Astrocyte (in vitro differentiated cells and primary cell): ENCODE measurements around the gene USP6. TPM values are rescaled to one million over a fixed set of nuclear protein-coding genes. Genes with fewer than 3 reads are reported as not detected.

Experiments used
- DNase-seq: peaks from one replicate; pipeline ENCODE4 v3.0.0-alpha.2; 2010; ENCODE audit warnings: low read depth
- FAIRE-seq: peaks from 2 replicates; lab custom pipeline; 2011; peaks lifted over from hg19 to GRCh38; lab: Jason Lieb, UNC
- H2AFZ ChIP-seq: 2 replicates; pipeline ENCODE4 v1.6.0; 2012; ENCODE audit warnings: low read depth, low read length, inconsistent platforms
- H3K27ac ChIP-seq: 2 replicates; pipeline ENCODE4 v1.5.1; 2011; ENCODE audit warnings: low read depth, low read length, inconsistent platforms
- H3K27me3 ChIP-seq: 2 replicates; pipeline ENCODE4 v1.6.0; 2011; ENCODE audit warnings: low read length, inconsistent platforms; ENCODE audit not compliant: insufficient read depth
- H3K36me3 ChIP-seq: 2 replicates; pipeline ENCODE4 v1.5.1; 2011; ENCODE audit warnings: low read length, inconsistent platforms; ENCODE audit not compliant: insufficient read depth
- H3K4me1 ChIP-seq: 2 replicates; pipeline ENCODE4 v1.5.1; 2011; ENCODE audit warnings: low read length, inconsistent platforms; ENCODE audit not compliant: insufficient read depth
- H3K4me2 ChIP-seq: 2 replicates; pipeline ENCODE4 v1.6.0; 2012; ENCODE audit warnings: low read length, inconsistent platforms
- H3K4me3 ChIP-seq: 2 replicates; pipeline ENCODE4 v1.5.1; 2011; ENCODE audit warnings: low read depth, mild to moderate bottlenecking, low read length, inconsistent platforms; ENCODE audit not compliant: insufficient read depth
- H3K79me2 ChIP-seq: 2 replicates; pipeline ENCODE4 v1.6.0; 2012; ENCODE audit warnings: mild to moderate bottlenecking, low read length, inconsistent platforms; ENCODE audit not compliant: insufficient read depth
- H3K9ac ChIP-seq: 2 replicates; pipeline ENCODE4 v1.6.0; 2012; ENCODE audit warnings: mild to moderate bottlenecking, low read length, inconsistent platforms
- H3K9me3 ChIP-seq: 2 replicates; pipeline ENCODE4 v1.5.1; 2012; ENCODE audit warnings: low read depth, mild to moderate bottlenecking, low read length, inconsistent platforms; ENCODE audit not compliant: insufficient read depth
- H4K20me1 ChIP-seq: 2 replicates; pipeline ENCODE4 v1.6.0; 2012; ENCODE audit warnings: low read length, inconsistent platforms; ENCODE audit not compliant: insufficient read depth
- H3K27ac Mint-ChIP-seq: one replicate; pipeline ENCODE4 v1.8.0; 2021; ENCODE audit warnings: mild to moderate bottlenecking, mixed read lengths; ENCODE audit not compliant: unreplicated experiment
- H3K27me3 Mint-ChIP-seq: one replicate; pipeline ENCODE4 v1.8.0; 2021; ENCODE audit warnings: low read depth, mixed read lengths; ENCODE audit not compliant: unreplicated experiment
- H3K36me3 Mint-ChIP-seq: one replicate; pipeline ENCODE4 v1.8.0; 2021; ENCODE audit warnings: low read depth, mixed read lengths; ENCODE audit not compliant: unreplicated experiment
- H3K4me1 Mint-ChIP-seq: one replicate; pipeline ENCODE4 v1.8.0; 2021; ENCODE audit warnings: low read depth, mixed read lengths; ENCODE audit not compliant: unreplicated experiment
- H3K4me3 Mint-ChIP-seq: one replicate; pipeline ENCODE4 v1.8.0; 2021; ENCODE audit warnings: mild to moderate bottlenecking, moderate library complexity, mixed read lengths; ENCODE audit not compliant: unreplicated experiment
- H3K9me3 Mint-ChIP-seq: one replicate; pipeline ENCODE4 v1.8.0; 2021; ENCODE audit warnings: mild to moderate bottlenecking, mixed read lengths; ENCODE audit not compliant: unreplicated experiment
- EZH2 ChIP-seq: IDR thresholded peaks from 2 replicates; pipeline ENCODE4 v1.6.1; 2012; ENCODE audit warnings: mild to moderate bottlenecking, low read length, inconsistent platforms; ENCODE audit not compliant: insufficient read depth
- total RNA-seq: library from RNA; stranded (reverse); gene quantifications from 2 replicates; pipeline ENCODE4 v1.2.1, GENCODE V29; 2021
- TF ChIP-seq, protein P1 (sequence below): IDR thresholded peaks from 2 replicates; pipeline ENCODE4 v1.5.1; 2011; ENCODE audit warnings: low read depth, mild to moderate bottlenecking, inconsistent platforms, low read length, moderate library complexity; ENCODE audit not compliant: insufficient read depth

The USP6 gene
- total RNA-seq, 1 donor from 2014 or later = 0.86 TPM

DNA sequence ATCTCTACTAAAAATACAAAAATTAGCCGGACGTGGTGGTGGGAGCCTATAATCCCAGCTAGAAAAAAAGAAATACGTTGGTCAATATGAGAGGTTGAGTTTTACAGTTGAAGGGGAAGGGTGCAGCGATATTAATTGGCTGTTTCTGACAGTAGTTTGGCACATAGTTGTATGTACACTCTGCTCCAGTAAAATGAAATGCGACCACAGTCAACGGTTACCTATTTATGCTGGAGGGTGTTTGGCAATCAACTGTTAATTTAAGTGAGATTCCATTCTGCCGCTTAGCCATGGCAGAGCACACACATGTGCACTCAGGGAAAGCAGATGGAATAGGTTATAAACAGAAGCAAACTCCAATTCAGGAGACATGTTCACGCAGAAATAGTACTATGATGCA lies 85.2 kb downstream of the USP6 start:
- Histone ChIP-seq H4K20me1 (no peaks in the 10 kb centered on the region), H3K4me2 (no peak overlapping the region), H3K4me3 (no peak overlapping the region), H3K36me3 (no peaks in the 10 kb centered on the region), H3K79me2 (no peaks in the 10 kb centered on the region), H3K9ac (no peak overlapping the region), H2AFZ (no peak overlapping the region), H3K27ac (no peak overlapping the region), H3K27me3 (no peaks in the 10 kb centered on the region), H3K4me1 (peaks cover 8% of the 10 kb centered on the region), H3K9me3 (no peaks in the 10 kb centered on the region)
- DNase-seq (no peak), FAIRE-seq (no peak)
- Mint-ChIP-seq H3K9me3 (peaks cover 10% of the 10 kb centered on the region), H3K4me3 (no peak overlapping the region), H3K27me3 (no peaks in the 10 kb centered on the region), H3K36me3 (peaks cover 9% of the 10 kb centered on the region), H3K27ac (no peak overlapping the region), H3K4me1 (peaks cover 10% of the 10 kb centered on the region)
- TF ChIP-seq EZH2 = no peak
- TF ChIP-seq, protein P1, sequence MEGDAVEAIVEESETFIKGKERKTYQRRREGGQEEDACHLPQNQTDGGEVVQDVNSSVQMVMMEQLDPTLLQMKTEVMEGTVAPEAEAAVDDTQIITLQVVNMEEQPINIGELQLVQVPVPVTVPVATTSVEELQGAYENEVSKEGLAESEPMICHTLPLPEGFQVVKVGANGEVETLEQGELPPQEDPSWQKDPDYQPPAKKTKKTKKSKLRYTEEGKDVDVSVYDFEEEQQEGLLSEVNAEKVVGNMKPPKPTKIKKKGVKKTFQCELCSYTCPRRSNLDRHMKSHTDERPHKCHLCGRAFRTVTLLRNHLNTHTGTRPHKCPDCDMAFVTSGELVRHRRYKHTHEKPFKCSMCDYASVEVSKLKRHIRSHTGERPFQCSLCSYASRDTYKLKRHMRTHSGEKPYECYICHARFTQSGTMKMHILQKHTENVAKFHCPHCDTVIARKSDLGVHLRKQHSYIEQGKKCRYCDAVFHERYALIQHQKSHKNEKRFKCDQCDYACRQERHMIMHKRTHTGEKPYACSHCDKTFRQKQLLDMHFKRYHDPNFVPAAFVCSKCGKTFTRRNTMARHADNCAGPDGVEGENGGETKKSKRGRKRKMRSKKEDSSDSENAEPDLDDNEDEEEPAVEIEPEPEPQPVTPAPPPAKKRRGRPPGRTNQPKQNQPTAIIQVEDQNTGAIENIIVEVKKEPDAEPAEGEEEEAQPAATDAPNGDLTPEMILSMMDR = no peak

DNA sequence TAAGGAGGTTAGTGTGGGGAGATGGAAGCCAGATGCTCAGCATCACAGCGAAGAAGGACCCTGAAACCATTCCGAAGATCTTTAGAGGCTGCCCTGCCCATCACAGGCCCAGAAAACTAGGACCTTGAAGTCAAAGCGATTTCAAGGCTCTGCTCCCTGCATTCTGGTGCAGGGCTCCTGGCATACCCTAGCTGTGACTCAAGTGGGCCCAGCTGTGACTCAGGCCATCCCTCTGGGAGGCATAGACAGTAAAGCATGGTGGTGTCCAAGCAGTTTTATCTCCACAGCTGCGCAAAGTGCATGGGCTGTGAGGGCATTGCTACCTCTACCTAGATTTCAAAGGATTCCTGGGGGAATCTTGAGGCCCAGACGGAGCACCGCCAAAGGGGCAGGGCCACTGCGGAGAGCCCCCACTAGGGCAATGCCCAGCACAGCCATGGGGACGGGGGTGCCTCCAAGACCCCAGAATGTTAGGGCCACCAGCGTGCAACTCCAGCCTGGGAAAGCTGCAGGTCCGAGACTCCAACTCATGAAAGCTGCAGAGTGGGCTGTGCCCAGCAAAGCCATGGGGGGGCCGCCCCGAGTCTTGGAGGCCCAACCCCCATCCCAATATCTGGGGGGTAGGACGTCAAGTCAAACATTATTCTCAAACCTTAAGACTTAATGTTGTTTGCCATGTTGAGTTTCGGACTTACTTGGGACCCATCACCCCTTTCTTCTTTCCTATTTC lies 87.5 kb downstream of the USP6 start:
- Histone ChIP-seq H2AFZ (no peak overlapping the region), H4K20me1 (no peaks in the 10 kb centered on the region), H3K4me3 (no peak overlapping the region), H3K27me3 (no peaks in the 10 kb centered on the region), H3K9ac (no peak overlapping the region), H3K4me1 (peaks cover 8% of the 10 kb centered on the region), H3K27ac (no peak overlapping the region), H3K4me2 (no peak overlapping the region), H3K36me3 (no peaks in the 10 kb centered on the region), H3K79me2 (no peaks in the 10 kb centered on the region), H3K9me3 (no peaks in the 10 kb centered on the region)
- Mint-ChIP-seq H3K27me3 (no peaks in the 10 kb centered on the region), H3K27ac (no peak overlapping the region), H3K9me3 (peaks cover 10% of the 10 kb centered on the region), H3K4me1 (peaks cover 10% of the 10 kb centered on the region), H3K36me3 (peaks cover 12% of the 10 kb centered on the region), H3K4me3 (no peak overlapping the region)
- no peak for TF ChIP-seq EZH2
- TF ChIP-seq, protein P1 = no peak
- DNase-seq (peak; percentile 14), FAIRE-seq (no peak)

DNA sequence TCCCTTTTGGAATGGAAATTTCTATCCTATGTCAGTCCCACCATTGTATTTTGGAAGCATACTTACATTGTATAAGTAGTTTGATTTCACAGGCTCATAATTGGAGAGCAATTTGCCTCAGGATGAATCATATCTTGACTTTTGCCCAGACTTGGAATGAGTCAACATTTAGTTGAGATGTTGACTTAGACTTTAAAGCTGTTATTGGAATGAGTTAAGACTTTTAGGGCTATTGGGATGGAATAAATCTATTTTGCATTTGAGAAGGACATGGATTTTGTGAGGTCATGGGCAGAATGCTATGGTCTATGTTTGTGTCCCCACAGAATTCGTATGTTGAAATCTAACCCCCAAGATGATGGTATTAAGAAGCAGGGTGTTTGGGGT lies 88.1 kb downstream of the USP6 start:
- Mint-ChIP-seq H3K36me3 (peaks cover 12% of the 10 kb centered on the region), H3K27me3 (no peaks in the 10 kb centered on the region), H3K27ac (no peak overlapping the region), H3K4me1 (peaks cover 10% of the 10 kb centered on the region), H3K4me3 (no peak overlapping the region), H3K9me3 (peaks cover 10% of the 10 kb centered on the region)
- Histone ChIP-seq H3K4me1 (peaks cover 8% of the 10 kb centered on the region), H4K20me1 (no peaks in the 10 kb centered on the region), H3K4me3 (no peak overlapping the region), H3K9ac (no peak overlapping the region), H3K9me3 (no peaks in the 10 kb centered on the region), H3K79me2 (no peaks in the 10 kb centered on the region), H3K4me2 (no peak overlapping the region), H3K27ac (no peak overlapping the region), H2AFZ (no peak overlapping the region), H3K27me3 (no peaks in the 10 kb centered on the region), H3K36me3 (no peaks in the 10 kb centered on the region)
- peak; percentile 62 for FAIRE-seq
- TF ChIP-seq EZH2 = no peak
- TF ChIP-seq, protein P1 = no peak
- peak; percentile 67 for DNase-seq
